ENCODE results near the gene MTERF2. TPM values are rescaled to one million over a fixed set of nuclear protein-coding genes. Genes with fewer than 3 reads are reported as not detected.

The MTERF2 gene
- total and polyA plus RNA-seq, 10 of the 15 experiments (the other 5 are each of a cell fraction or from before 2014, with no cell fraction given) = 2.1 to 9.8 (median 6.7) TPM

DNA sequence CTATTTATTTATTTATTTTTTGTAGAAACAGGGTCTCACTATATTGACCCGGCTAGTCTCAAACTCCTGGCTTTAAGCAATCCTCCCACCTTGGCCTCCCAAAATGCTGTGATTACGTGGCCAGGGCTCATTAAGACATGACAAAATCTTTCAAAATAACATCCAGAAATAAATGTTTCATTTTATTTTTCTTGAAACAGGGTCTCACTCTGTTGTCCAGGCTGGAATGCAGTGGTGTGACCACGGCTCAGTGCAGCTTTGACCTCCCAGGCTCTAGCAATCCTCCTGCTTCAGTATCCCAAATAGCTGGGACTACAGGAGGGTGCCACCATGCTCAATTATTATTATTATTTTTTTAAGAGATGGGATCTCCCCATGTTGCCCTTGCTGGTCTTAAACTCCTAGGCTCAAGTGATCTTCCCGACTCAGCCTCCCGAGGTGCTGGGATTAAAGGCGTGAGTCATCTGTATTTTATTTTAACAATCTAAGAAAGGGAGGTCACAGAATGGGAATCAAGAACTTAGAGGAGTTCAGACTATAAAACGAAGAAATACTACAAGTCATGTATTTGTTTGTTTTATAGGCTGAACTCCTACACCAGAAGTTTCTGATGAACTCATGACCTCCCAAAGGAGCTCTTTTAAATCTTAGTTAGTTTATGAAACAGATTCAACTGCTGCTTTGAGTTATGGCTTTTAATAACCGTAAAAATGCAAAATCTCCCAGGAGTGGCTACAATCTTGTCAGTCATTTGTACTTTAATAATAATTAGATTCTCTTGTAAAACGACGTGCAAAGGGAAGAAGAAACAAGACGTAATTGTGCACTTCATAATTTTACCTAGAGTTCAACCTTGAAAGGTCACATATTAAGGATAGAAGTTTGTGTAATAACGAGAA, 33.3 kb downstream of the MTERF2 start:
- H2AFZ ChIP-seq (ENCODE audit: control insufficient read depth, low read depth, low read length) = no peak overlapping the region
- H3K27me3 ChIP-seq (replicated peaks in 1 of 2; ENCODE audit: control insufficient read depth in 2 of 2, insufficient read depth in 2 of 2, low read length in 1 of 2) = no peaks in the 10 kb centered on the region
- no peak for FAIRE-seq
- no peaks in the 10 kb centered on the region for H4K20me1 ChIP-seq (ENCODE audit: control insufficient read depth, insufficient read depth)
- H3K27ac ChIP-seq (ENCODE audit: control insufficient read depth, insufficient read depth) = no peak overlapping the region
- SMC1A ChIA-PET (ENCODE audit: uncharacterized antibody, unreplicated experiment) = interaction anchor here (0.6 to 1.3 kb wide), 6 partner anchors 43 to 615 kb away, joined by 3 to 4 read pairs (median 3); no protein-coding TSS in a partner anchor
- no peak for ATAC-seq
- POLR2A ChIA-PET = no interaction called here
- no peak overlapping the region for H3K4me2 ChIP-seq (ENCODE audit: control insufficient read depth, insufficient read depth)
- peaks cover 26% of the 10 kb centered on the region for H3K79me2 ChIP-seq (ENCODE audit: control insufficient read depth, insufficient read depth, low read length)
- RAD21 ChIA-PET (ENCODE audit: unreplicated experiment) = no interaction called here
- H3K9me3 ChIP-seq (replicated peaks; ENCODE audit: control insufficient read depth, insufficient read depth, low read length) = peaks cover 5% of the 10 kb centered on the region; the same call in 2 of the 3 replicates
- H3K4me3 ChIP-seq = no peak overlapping the region
- H3K4me1 ChIP-seq (ENCODE audit: control insufficient read depth, insufficient read depth, low read length) = peaks cover 3% of the 10 kb centered on the region; the same call in 1 of the 2 replicates
- H3K9ac ChIP-seq (ENCODE audit: control insufficient read depth, insufficient read depth, low read length) = no peak overlapping the region
- in situ Hi-C loops (cut with MboI) (no loop called here), intact Hi-C loops (cut with micrococcal nuclease; ENCODE audit: unreplicated experiment) (no loop called here)
- no peak for DNase-seq (ENCODE audit: low read depth, low spot score)
- H3K36me3 ChIP-seq (ENCODE audit: control insufficient read depth in 2 of 2, insufficient read depth in 2 of 2, low read length in 1 of 2) = no peaks in the 10 kb centered on the region
- CTCF ChIA-PET = interaction anchor here (1.0 kb wide), 1 partner anchor 16 kb away, joined by 3 read pairs; no protein-coding TSS in a partner anchor
- BruUV-seq (replicated peaks) = no TSS peak
- WGBS (ENCODE audit: insufficient coverage, insufficient replicate concordance, low lambda C conversion rate, missing lambda C conversion rate) = 92% methylated on average over 12 of the region's 12 CpGs
- no peak for TF ChIP-seq NKRF (conservative IDR thresholded peaks at IDR 0.05)
- TF ChIP-seq SUZ12 (IDR thresholded peaks at IDR 0.05; ENCODE audit: unreplicated experiment) = no peak
- no peak for TF ChIP-seq POLR2AphosphoS5 (IDR thresholded peaks at IDR 0.05; ENCODE audit: low read length)
- no peak for TF ChIP-seq SRF (IDR thresholded peaks at IDR 0.05; ENCODE audit: low read depth in 2 of 2, low read length in 2 of 2)
- TF ChIP-seq NR2C1 (IDR thresholded peaks at IDR 0.05) = no peak
- TF ChIP-seq SKIL (IDR thresholded peaks at IDR 0.05; ENCODE audit: low read depth, poor library complexity, severe bottlenecking) = no peak
- no peak for TF ChIP-seq ZBTB4 (CRISPR knock-in tag; IDR thresholded peaks at IDR 0.05)
- no peak for TF ChIP-seq RCOR1 (conservative IDR thresholded peaks at IDR 0.05; ENCODE audit: low read depth, low read length)
- no peak for TF ChIP-seq BACH1 (IDR thresholded peaks at IDR 0.05; ENCODE audit: borderline replicate concordance)
- no peak for TF ChIP-seq POU2F2 (IDR thresholded peaks at IDR 0.05; ENCODE audit: borderline replicate concordance, low read depth, low read length)
- TF ChIP-seq FOS (IDR thresholded peaks at IDR 0.05; ENCODE audit: borderline replicate concordance, extremely low read depth, insufficient read length) = no peak
- TF ChIP-seq IKZF2 (IDR thresholded peaks at IDR 0.05) = no peak
- no peak for TF ChIP-seq NFYB (IDR thresholded peaks at IDR 0.05; ENCODE audit: insufficient read depth, low read depth, low read length)
- no peak for TF ChIP-seq TARDBP (IDR thresholded peaks at IDR 0.05; ENCODE audit: borderline replicate concordance)
- no peak for TF ChIP-seq RELA (IDR thresholded peaks at IDR 0.05; ENCODE audit: borderline replicate concordance, partially characterized antibody)

All from GM12878 (cell line).